ENCODE measurements around the gene ZNF891.

ZNF891 gene

GRCh38 chr12:133156125-133156690 lies 26.1 kb upstream of the ZNF891 start:
- no peaks in the 10 kb centered on the region for H3K36me3 ChIP-seq (ENCODE audit: insufficient read depth)
- no peaks in the 10 kb centered on the region for H3K4me1 ChIP-seq (ENCODE audit: low read depth, poor library complexity, severe bottlenecking)

GRCh38 chr12:133145981-133146380 lies 15.9 kb upstream of the ZNF891 start:
- Histone ChIP-seq H2AFZ (ENCODE audit: low read depth) (no peak overlapping the region), H3K36me3 (ENCODE audit: insufficient read depth) (no peaks in the 10 kb centered on the region), H3K27ac (no peak overlapping the region), H3K79me2 (ENCODE audit: insufficient read depth, low read depth) (no peaks in the 10 kb centered on the region), H3K4me2 (no peak overlapping the region), H3K4me3 (IDR thresholded peaks at IDR 0.05; ENCODE audit: insufficient read depth, low read depth, low read length) (no peak overlapping the region), H3K9ac (no peak overlapping the region), H3K27me3 (ENCODE audit: insufficient read depth, low read depth) (no peaks in the 10 kb centered on the region), H4K20me1 (ENCODE audit: insufficient read depth) (no peaks in the 10 kb centered on the region), H3K4me1 (ENCODE audit: low read depth, poor library complexity, severe bottlenecking) (no peaks in the 10 kb centered on the region)
- no peak for TF ChIP-seq CTCF (conservative IDR thresholded peaks at IDR 0.05; ENCODE audit: low read depth, low read length)

More at GRCh38 chr12:133156125-133156690, 26.1 kb upstream of the ZNF891 start:
- H3K4me3 ChIP-seq (IDR thresholded peaks at IDR 0.05; ENCODE audit: insufficient read depth, low read depth, low read length), result no peak overlapping the region
- H3K9ac ChIP-seq, result no peak overlapping the region
- no peak for TF ChIP-seq CTCF (conservative IDR thresholded peaks at IDR 0.05; ENCODE audit: low read depth, low read length)
- no peaks in the 10 kb centered on the region for H3K79me2 ChIP-seq (ENCODE audit: insufficient read depth, low read depth)
- no peak overlapping the region for H2AFZ ChIP-seq (ENCODE audit: low read depth)
- no peak overlapping the region for H3K4me2 ChIP-seq
- H3K27ac ChIP-seq, result no peak overlapping the region
- no peaks in the 10 kb centered on the region for H4K20me1 ChIP-seq (ENCODE audit: insufficient read depth)
- H3K27me3 ChIP-seq (ENCODE audit: insufficient read depth, low read depth), result no peaks in the 10 kb centered on the region

- H3K4me2 ChIP-seq, result no peak overlapping the region
- no peaks in the 10 kb centered on the region for H3K4me1 ChIP-seq (ENCODE audit: low read depth, poor library complexity, severe bottlenecking)
- H3K79me2 ChIP-seq (ENCODE audit: insufficient read depth, low read depth), result no peaks in the 10 kb centered on the region
- no peaks in the 10 kb centered on the region for H3K36me3 ChIP-seq (ENCODE audit: insufficient read depth)
- H3K27me3 ChIP-seq (ENCODE audit: insufficient read depth, low read depth), result no peaks in the 10 kb centered on the region
- no peak overlapping the region for H3K27ac ChIP-seq
- H3K4me3 ChIP-seq (IDR thresholded peaks at IDR 0.05; ENCODE audit: insufficient read depth, low read depth, low read length), result no peak overlapping the region
- H2AFZ ChIP-seq (ENCODE audit: low read depth), result no peak overlapping the region
- TF ChIP-seq CTCF (conservative IDR thresholded peaks at IDR 0.05; ENCODE audit: low read depth, low read length), result no peak
- no peaks in the 10 kb centered on the region for H4K20me1 ChIP-seq (ENCODE audit: insufficient read depth)
- H3K9ac ChIP-seq, result no peak overlapping the region
Observed at GRCh38 chr12:133135747-133136146, 5.7 kb upstream of the ZNF891 start.

GRCh38 chr12:133130808-133131128 lies 694 bp upstream of the ZNF891 start:
- peak overlapping the region; percentile 50; the same call in 1 of the 2 replicates for H3K9ac ChIP-seq
- peak overlapping the region; percentile 56 for H3K4me2 ChIP-seq
- H3K27ac ChIP-seq, result peak overlapping the region; percentile 78
- no peaks in the 10 kb centered on the region for H3K36me3 ChIP-seq (ENCODE audit: insufficient read depth)
- H3K4me3 ChIP-seq (IDR thresholded peaks at IDR 0.05; ENCODE audit: insufficient read depth, low read depth, low read length), result no peak overlapping the region
- H3K4me1 ChIP-seq (ENCODE audit: low read depth, poor library complexity, severe bottlenecking), result no peaks in the 10 kb centered on the region
- no peaks in the 10 kb centered on the region for H4K20me1 ChIP-seq (ENCODE audit: insufficient read depth)
- TF ChIP-seq CTCF (conservative IDR thresholded peaks at IDR 0.05; ENCODE audit: low read depth, low read length), result no peak
- no peaks in the 10 kb centered on the region for H3K79me2 ChIP-seq (ENCODE audit: insufficient read depth, low read depth)
- no peaks in the 10 kb centered on the region for H3K27me3 ChIP-seq (ENCODE audit: insufficient read depth, low read depth)
- peak overlapping the region; percentile 73 for H2AFZ ChIP-seq (ENCODE audit: low read depth)
